AG10803 (cell line): ENCODE results near the gene ACSS1.
A peak's percentile ranks its signal among the peaks of the same experiment; 100 is the strongest.

Experiments used
- DNase-seq: peaks from one replicate; pipeline ENCODE4 v3.0.0; 2010; ENCODE audit warnings: low read depth
- H3K4me3 ChIP-seq: 2 replicates; pipeline ENCODE4 v1.5.1; 2011; ENCODE audit warnings: mild to moderate bottlenecking, low read length, control low read depth
- TF ChIP-seq, protein P1 (sequence below): conservative IDR thresholded peaks from 2 replicates; pipeline ENCODE4 v1.5.1; 2011; ENCODE audit warnings: mild to moderate bottlenecking, low read length, control low read depth, inconsistent platforms

The ACSS1 gene

DNA sequence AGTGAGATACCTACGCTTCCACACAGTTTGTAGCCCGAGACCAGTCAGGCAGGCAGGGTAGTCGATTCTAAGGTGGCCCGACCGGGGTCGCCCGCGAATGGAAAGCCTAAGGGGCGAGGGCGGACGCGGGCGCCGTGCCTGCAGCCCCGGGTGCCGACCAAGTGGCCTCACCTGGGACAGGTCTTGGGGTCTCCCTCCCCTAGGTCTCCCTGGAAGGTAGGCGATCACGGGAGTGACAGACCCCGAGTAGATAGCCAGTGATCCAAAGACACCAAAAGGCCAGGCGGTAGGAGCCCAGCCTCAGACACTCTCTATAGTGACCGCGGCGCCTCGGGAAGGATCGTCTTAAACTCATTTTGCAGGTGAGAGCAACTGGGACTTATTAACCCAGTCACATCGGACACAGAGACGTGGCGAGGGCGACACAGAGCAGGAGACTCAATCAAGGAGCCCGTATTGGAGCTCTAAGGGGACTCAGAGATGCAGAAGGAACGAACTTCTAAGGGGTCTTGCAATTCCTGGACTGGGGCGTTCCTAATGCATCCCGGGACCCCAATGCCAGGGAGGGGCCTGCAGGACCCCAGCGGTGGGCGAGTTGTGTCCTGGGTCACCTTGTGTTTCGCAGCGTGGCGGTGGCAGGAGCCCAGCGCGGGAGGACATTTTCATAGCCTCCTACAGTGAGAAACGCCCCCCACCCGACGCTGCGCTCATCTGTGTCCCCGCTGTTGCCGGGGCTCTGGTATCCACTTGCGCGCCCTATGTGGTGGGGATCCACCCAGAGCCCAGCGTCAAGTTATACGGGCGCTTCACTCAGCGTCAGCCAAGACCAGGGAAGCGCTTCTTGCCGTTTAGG lies 26.1 kb upstream of the ACSS1 start:
- TF ChIP-seq, protein P1, sequence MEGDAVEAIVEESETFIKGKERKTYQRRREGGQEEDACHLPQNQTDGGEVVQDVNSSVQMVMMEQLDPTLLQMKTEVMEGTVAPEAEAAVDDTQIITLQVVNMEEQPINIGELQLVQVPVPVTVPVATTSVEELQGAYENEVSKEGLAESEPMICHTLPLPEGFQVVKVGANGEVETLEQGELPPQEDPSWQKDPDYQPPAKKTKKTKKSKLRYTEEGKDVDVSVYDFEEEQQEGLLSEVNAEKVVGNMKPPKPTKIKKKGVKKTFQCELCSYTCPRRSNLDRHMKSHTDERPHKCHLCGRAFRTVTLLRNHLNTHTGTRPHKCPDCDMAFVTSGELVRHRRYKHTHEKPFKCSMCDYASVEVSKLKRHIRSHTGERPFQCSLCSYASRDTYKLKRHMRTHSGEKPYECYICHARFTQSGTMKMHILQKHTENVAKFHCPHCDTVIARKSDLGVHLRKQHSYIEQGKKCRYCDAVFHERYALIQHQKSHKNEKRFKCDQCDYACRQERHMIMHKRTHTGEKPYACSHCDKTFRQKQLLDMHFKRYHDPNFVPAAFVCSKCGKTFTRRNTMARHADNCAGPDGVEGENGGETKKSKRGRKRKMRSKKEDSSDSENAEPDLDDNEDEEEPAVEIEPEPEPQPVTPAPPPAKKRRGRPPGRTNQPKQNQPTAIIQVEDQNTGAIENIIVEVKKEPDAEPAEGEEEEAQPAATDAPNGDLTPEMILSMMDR, result peak; percentile 34; the same call in 1 of the 2 replicates
- no peak for DNase-seq
- H3K4me3 ChIP-seq, result no peak overlapping the region; the same call in 1 of the 2 replicates

DNA sequence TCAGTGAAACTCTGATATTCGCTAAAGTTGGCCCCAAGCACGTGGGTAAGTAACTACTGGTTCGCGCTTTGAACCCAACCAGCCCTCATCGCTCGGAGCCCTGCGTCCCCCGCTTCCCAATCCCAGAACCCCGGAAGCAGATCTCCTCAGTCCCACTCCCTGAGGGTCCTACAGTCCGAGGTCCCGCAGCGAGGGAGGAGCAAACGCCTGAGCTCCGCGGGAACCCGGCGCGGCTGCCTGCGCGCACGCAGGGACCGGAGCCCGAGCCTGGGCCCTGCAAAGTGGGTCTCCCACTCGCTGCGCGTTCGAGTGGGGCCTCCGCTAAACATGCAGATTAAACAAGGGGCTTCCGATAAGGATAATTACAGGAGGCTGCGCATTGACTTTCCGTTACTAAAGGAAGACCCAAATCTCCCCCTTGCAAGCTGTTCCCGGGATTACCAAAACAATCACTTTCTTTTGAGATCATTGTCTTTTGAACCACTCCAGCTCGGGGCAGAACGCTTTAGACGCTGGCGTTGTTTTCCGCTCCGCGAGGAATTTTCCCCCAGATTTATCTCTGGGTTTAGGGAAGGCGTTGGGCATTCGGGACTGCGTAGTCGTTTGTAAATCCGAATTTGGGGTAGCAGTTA lies 25.3 kb upstream of the ACSS1 start:
- TF ChIP-seq, protein P1, result no peak
- H3K4me3 ChIP-seq, result no peak overlapping the region; the same call in 1 of the 2 replicates
- no peak for DNase-seq

DNA sequence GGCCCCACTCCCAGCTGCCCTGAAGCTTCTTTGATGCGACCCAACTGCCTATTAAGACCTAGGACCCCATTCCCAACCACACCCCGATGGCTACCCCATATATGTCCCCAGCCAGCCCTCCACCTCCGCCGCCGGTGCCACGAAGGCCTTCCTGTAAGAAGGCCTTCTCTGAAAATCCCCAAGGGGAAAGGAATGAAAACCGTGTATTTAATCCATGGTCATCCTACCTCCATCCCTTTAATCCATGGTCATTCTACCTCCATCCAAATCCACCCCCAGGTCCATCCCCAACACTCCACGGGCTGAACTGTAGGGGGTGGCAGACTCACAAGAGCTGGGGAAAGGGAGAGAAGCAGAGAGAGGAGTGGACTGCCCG lies 24.5 kb upstream of the ACSS1 start:
- TF ChIP-seq, protein P1, result no peak
- DNase-seq, result no peak
- no peak overlapping the region for H3K4me3 ChIP-seq

DNA sequence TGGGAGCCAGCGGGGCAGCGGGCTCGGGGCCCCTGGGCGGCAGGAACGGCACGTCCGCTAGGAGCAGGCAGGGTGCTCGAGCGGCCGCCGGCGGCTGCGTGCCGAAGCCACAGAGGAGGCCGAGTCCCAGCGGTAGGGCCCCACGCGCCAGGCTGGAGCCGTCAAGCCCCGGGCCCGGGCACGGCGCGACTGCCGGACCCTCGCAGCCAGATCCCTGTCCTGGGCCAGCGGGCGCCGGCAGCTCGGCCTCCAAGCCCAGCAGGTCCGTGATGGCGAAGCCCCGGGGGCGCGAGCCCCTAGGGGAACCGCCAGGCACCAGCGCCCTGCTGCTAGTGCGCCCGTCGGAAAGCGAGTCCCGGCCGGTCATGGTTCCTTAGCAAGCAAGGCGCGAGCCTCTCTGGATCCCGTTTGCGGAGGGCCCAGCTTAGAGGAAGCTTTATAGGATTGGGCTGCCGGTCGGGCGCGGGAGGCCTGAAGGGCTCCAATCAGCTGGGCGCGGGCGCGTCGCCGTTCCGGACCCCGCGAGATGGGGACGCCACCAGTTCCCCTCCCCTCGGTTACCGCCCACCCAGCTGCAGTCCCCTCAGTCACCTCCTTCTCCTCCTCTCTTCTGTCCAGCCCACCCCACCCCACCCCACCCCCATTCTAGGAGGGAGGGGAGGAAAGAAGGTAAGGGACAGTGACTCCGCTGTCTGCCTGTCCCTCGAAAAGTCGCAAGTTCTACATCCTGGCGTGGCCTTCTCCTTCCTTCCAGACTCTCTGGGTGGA lies 24.0 kb upstream of the ACSS1 start, which contains the start of gene VSX1:
VSX1 (minus strand) TSS at position 412 of the 768 bp plus-strand sequence; CDS start at position 367, 45 bp downstream.
- DNase-seq, result no peak
- TF ChIP-seq, protein P1, result no peak
- no peak within 1 kb of the TSS for H3K4me3 ChIP-seq

DNA sequence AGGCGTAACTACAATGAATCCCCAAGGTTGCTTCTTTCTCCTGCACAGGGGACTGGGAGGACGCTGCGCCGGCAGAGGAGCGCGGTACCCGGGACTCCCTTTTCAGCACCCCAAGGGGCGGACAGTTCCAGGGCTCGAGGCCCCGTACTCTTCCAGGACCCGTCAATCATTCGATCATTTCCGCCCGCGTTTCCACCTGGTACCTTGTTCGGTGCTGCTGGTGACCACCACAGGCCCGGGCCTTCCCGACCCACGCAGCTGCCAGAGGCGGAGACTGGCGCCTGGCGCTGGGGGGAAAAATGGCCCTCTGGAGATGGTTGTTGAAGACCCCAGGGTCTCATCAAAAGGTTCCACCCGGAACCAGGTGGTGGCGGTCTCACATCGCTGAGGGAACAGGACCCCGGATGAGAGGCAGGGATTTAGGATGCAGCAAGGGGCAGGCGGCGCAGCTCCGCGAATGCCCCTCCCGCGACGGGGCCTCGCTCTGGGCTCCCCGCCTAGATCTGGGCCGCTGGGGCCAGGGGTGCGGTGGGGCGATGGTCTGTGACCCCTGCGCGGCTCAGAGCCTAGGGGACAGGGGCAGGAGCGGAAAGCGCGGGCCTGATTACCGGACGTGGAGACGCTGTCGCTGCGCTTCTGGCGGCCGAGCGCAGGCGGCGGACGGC lies 23.3 kb upstream of the ACSS1 start:
- H3K4me3 ChIP-seq, result no peak overlapping the region
- TF ChIP-seq, protein P1, result no peak
- DNase-seq, result no peak

DNA sequence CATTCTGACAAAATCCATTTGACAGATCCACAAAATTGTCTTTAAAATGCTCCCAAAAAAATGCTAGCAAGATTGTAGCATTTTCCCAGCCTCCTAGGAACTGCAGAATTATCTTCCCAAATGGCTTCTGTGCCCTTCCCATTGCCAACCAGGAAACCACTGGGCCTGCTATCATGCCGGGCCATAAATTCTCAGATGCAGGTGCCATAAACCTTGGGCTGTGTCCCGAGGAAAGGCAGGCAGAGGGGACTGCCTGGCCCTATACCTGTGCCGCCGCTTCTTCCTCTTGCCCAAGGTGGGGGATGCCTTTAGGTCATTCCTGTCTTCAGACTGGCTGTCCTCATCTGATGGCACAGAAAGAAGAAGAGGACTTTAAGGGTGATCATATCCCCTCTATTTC lies 21.2 kb upstream of the ACSS1 start:
- TF ChIP-seq, protein P1, result no peak
- DNase-seq, result no peak
- H3K4me3 ChIP-seq, result no peak overlapping the region
